ENCODE results near the gene NACAD. TPM values are rescaled to one million over a fixed set of nuclear protein-coding genes. Genes with fewer than 3 reads are reported as not detected.

NACAD gene
- total RNA-seq, 1 experiment from 2014 or later: 0.90 TPM

DNA sequence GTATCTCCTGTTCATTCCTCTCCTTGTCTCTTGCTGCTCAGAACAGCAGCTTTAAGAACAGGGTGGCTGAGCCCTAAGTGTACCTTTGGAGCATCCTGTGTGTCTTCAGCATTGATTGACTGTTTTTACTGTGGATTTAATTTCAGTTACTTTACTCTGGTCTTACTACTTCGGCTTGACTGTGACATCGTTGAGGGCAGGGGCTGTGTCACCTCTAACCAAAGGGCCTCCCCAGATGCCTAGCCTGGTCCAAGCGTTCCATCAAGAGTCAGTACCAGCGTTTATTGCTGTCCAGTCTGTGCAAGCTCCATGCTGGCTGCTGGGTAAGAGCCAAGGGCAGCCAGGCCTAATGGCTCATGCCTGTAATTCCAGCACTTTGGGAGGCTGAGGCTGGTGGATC is 56.3 kb downstream of the NACAD start:
- H3K4me3 Mint-ChIP-seq (ENCODE audit: low read depth, unreplicated experiment): no peak overlapping the region
- H3K27ac Mint-ChIP-seq (ENCODE audit: unreplicated experiment): no peak overlapping the region
- no peaks in the 10 kb centered on the region for H3K27me3 Mint-ChIP-seq (ENCODE audit: unreplicated experiment)
- intact Hi-C loops (cut with micrococcal nuclease; ENCODE audit: unreplicated experiment): no loop called here
- peaks cover 17% of the 10 kb centered on the region for H3K4me1 Mint-ChIP-seq (ENCODE audit: low read depth, unreplicated experiment)
- CTCF ChIA-PET: no interaction called here
- H3K9me3 Mint-ChIP-seq (ENCODE audit: low read depth, unreplicated experiment): no peaks in the 10 kb centered on the region
- DNase-seq: no peak
- TF ChIP-seq, protein P1, sequence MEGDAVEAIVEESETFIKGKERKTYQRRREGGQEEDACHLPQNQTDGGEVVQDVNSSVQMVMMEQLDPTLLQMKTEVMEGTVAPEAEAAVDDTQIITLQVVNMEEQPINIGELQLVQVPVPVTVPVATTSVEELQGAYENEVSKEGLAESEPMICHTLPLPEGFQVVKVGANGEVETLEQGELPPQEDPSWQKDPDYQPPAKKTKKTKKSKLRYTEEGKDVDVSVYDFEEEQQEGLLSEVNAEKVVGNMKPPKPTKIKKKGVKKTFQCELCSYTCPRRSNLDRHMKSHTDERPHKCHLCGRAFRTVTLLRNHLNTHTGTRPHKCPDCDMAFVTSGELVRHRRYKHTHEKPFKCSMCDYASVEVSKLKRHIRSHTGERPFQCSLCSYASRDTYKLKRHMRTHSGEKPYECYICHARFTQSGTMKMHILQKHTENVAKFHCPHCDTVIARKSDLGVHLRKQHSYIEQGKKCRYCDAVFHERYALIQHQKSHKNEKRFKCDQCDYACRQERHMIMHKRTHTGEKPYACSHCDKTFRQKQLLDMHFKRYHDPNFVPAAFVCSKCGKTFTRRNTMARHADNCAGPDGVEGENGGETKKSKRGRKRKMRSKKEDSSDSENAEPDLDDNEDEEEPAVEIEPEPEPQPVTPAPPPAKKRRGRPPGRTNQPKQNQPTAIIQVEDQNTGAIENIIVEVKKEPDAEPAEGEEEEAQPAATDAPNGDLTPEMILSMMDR (IDR thresholded peaks at IDR 0.05; ENCODE audit: unreplicated experiment): no peak
- BruUV-seq (replicated peaks): no TSS peak
- H3K36me3 Mint-ChIP-seq (ENCODE audit: insufficient read depth, unreplicated experiment): no peaks in the 10 kb centered on the region

DNA sequence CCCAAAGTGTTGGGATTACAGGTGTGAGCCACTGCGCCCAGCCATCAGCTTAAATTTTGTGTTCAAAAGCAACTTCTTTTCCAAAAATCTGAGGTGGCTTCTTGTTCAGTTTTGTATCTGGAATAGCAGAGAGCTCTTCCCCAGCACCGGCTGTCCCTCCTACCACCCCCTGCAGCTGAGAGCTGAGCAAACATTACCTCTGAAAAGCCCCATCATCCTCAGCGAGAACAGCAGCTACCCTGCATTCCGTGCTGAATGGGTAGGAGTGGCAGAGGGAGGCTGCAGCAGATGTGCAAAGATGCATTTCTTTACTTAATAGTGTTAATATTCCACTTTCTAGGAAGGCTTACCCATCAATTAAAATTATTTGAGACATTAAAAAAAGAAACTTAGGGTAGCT is 56.9 kb downstream of the NACAD start:
- no peak overlapping the region for H3K4me3 Mint-ChIP-seq (ENCODE audit: low read depth, unreplicated experiment)
- intact Hi-C loops (cut with micrococcal nuclease; ENCODE audit: unreplicated experiment): no loop called here
- DNase-seq: no peak
- peaks cover 17% of the 10 kb centered on the region for H3K4me1 Mint-ChIP-seq (ENCODE audit: low read depth, unreplicated experiment)
- TF ChIP-seq, protein P1 (IDR thresholded peaks at IDR 0.05; ENCODE audit: unreplicated experiment): no peak
- H3K27ac Mint-ChIP-seq (ENCODE audit: unreplicated experiment): no peak overlapping the region
- BruUV-seq (replicated peaks): no TSS peak
- H3K27me3 Mint-ChIP-seq (ENCODE audit: unreplicated experiment): no peaks in the 10 kb centered on the region
- H3K9me3 Mint-ChIP-seq (ENCODE audit: low read depth, unreplicated experiment): no peaks in the 10 kb centered on the region
- no peaks in the 10 kb centered on the region for H3K36me3 Mint-ChIP-seq (ENCODE audit: insufficient read depth, unreplicated experiment)
- CTCF ChIA-PET: no interaction called here

Other genes with a start within 250 kb of the NACAD start
- gene H2AZ2, start 240.9 kb downstream of the NACAD start, total RNA-seq (2022): 300 and 371 TPM in 2 replicates
- gene PURB, start 203.4 kb downstream of the NACAD start, total RNA-seq (2022): 68.5 and 70.8 TPM in 2 replicates
- 0.33 and 0.39 TPM in 2 replicates for gene MYO1G, start 110.0 kb downstream of the NACAD start, total RNA-seq (2022)
- gene CCM2, start 88.8 kb downstream of the NACAD start, total RNA-seq (2022): 59.8 and 62.9 TPM in 2 replicates
- 191 and 199 TPM in 2 replicates for gene TBRG4, start 22.7 kb upstream of the NACAD start, total RNA-seq (2022)
- gene RAMP3, start 68.8 kb upstream of the NACAD start, total RNA-seq (2022): not detected in 2 replicates